ENCODE results near the gene RAB40C.

DNA sequence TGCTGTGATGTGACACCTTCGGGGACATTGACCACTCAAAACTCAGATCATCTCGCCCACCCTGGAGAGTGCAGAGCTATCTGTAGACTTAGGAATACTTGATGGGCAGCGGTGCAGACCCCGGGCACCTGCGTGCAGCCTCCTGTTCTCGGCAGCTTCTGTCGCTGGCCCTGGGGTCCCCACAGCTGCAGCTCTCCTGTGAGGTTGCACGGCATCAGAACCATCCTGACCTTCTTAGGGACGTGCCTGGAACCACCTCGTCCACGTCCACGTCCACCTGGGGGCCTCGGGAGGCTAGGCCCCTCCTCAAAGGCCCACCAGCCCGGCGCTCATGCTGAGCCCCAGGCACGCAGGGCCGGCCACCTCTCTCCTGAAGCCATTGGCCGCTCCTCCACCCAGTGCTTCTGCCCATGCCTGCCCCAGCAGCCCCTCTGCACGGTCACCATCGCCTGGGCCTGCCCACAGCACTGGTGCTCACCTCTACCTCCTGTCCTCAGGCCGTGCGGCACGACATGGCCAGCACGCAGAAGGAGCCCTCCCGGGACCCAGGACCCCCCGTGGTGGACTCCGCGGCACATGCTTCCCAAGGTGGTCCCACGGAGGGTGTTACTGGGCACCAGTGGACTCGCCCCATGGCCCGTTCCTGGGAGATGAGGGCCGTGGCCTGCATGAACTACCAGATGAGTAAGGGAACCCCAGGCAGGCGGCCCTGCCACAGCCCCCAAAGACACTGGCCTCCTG lies 38.6 kb downstream of the RAB40C start:
- TF ChIP-seq CTCF (conservative IDR thresholded peaks at IDR 0.05 in 1 of 2, IDR thresholded peaks at IDR 0.05 in 1 of 2; ENCODE audit: extremely low read depth in 1 of 2, insufficient read depth in 1 of 2, low read depth in 1 of 2, low read length in 2 of 2): no peak
- TF ChIP-seq EZH2 (IDR thresholded peaks at IDR 0.05; ENCODE audit: borderline replicate concordance, low read length): no peak
